H1 (cell line): ENCODE measurements around the gene ZBTB18. TPM values are rescaled to one million over a fixed set of nuclear protein-coding genes. Genes with fewer than 3 reads are reported as not detected.

ENCODE experiments used
- CTCF ChIA-PET: fragments of 300-600 bp; sonication (Branson Sonifier 250); formaldehyde crosslinking; loops from one replicate; lab custom pipeline; 2021; ENCODE audit not compliant: partially characterized antibody; lab: Charles Lee
- POLR2A ChIA-PET: fragments of 300-600 bp; sonication (Branson Sonifier 250); formaldehyde crosslinking; loops from one replicate; lab custom pipeline; 2021; ENCODE audit warnings: inconsistent platforms; ENCODE audit not compliant: partially characterized antibody; lab: Charles Lee
- DNase-seq, 2 experiments: peaks; one replicate each; pipeline versions ENCODE4 v3.0.0 to v3.0.0-alpha.2; 2010 to 2022; ENCODE audit warnings: low spot score in 2 of 2, low read depth in 1 of 2, mixed read lengths in 1 of 2
- FAIRE-seq: peaks from 2 replicates; lab custom pipeline; 2011; peaks lifted over from hg19 to GRCh38; lab: Jason Lieb, UNC
- H2AFZ ChIP-seq: 2 replicates; pipeline ENCODE4 v1.8.1; 2012; ENCODE audit warnings: low read length, inconsistent platforms
- H2AK5ac ChIP-seq: 2 replicates; pipeline ENCODE4 v1.6.1; 2013; ENCODE audit warnings: low read depth, low read length
- H2BK120ac ChIP-seq: replicated peaks from 2 replicates; pipeline ENCODE3; 2013; ENCODE audit warnings: low read depth, low read length, inconsistent platforms
- H2BK12ac ChIP-seq: 2 replicates; pipeline ENCODE4 v1.6.1; 2013; ENCODE audit warnings: low read depth, low read length
- H2BK15ac ChIP-seq: 2 replicates; pipeline ENCODE4 v1.6.1; 2013; ENCODE audit warnings: low read length
- H2BK20ac ChIP-seq: 2 replicates; pipeline ENCODE4 v1.6.1; 2013; ENCODE audit warnings: low read length
- H2BK5ac ChIP-seq: 2 replicates; pipeline ENCODE4 v1.6.1; 2013; ENCODE audit warnings: low read depth, low read length
- H3K14ac ChIP-seq: 2 replicates; pipeline ENCODE4 v1.6.1; 2013; ENCODE audit warnings: inconsistent platforms; ENCODE audit not compliant: insufficient read length
- H3K18ac ChIP-seq: 2 replicates; pipeline ENCODE4 v1.6.1; 2013; ENCODE audit warnings: low read length; ENCODE audit errors: extremely low read depth
- H3K23ac ChIP-seq: 2 replicates; pipeline ENCODE4 v1.6.1; 2013; ENCODE audit warnings: inconsistent platforms; ENCODE audit not compliant: insufficient read length
- H3K23me2 ChIP-seq: 2 replicates; pipeline ENCODE4 v1.6.1; 2013; ENCODE audit warnings: low read depth, low read length
- H3K27ac ChIP-seq: 2 replicates; pipeline ENCODE4 v1.6.1; 2011; ENCODE audit warnings: low read depth, low read length, inconsistent platforms
- H3K27me3 ChIP-seq, 4 experiments: replicated peaks in 1 of 4; 1 replicate in 1 of 4; 2 replicates in 3 of 4; pipeline versions ENCODE4 v1.6.1 to v1.8.1; 2011 to 2013; ENCODE audit warnings: low read length in 3 of 4, mild to moderate bottlenecking in 3 of 4, inconsistent platforms in 2 of 4, mixed read lengths in 2 of 4, moderate library complexity in 1 of 4; ENCODE audit not compliant: control insufficient read depth in 3 of 4, insufficient read depth in 3 of 4; ENCODE audit errors: extremely low read depth in 1 of 4
- H3K36me3 ChIP-seq, 4 experiments: 2 replicates each; pipeline versions ENCODE4 v1.6.1 to v1.8.1; 2011 to 2013; ENCODE audit warnings: mild to moderate bottlenecking in 4 of 4, low read length in 3 of 4, moderate library complexity in 2 of 4, control low read depth in 1 of 4, inconsistent platforms in 1 of 4; ENCODE audit not compliant: insufficient read depth in 4 of 4, control insufficient read depth in 2 of 4
- H3K4ac ChIP-seq: replicated peaks from 2 replicates; pipeline ENCODE3; 2013; ENCODE audit warnings: low read length, low read depth, mixed read lengths, inconsistent platforms; ENCODE audit not compliant: insufficient read length
- H3K4me1 ChIP-seq, 4 experiments: replicated peaks in 1 of 4; 1 replicate in 1 of 4; 2 replicates in 3 of 4; pipeline versions ENCODE4 v1.6.1 to v1.8.1; 2011 to 2013; ENCODE audit warnings: low read length in 3 of 4, inconsistent platforms in 2 of 4, mixed read lengths in 1 of 4; ENCODE audit not compliant: insufficient read depth in 4 of 4, control insufficient read depth in 3 of 4
- H3K4me2 ChIP-seq, 2 experiments: 2 replicates each; pipeline versions ENCODE4 v1.6.1 to v1.8.1; 2011 to 2013; ENCODE audit warnings: low read depth in 2 of 2, low read length in 2 of 2, control low read depth in 1 of 2, inconsistent platforms in 1 of 2, mild to moderate bottlenecking in 1 of 2; ENCODE audit not compliant: insufficient read depth in 1 of 2
- H3K4me3 ChIP-seq, 4 experiments: fragments of 200-600, 300-600 bp in 1 of 4; sonication (generic), shearing (Covaris generic), sonication (Bioruptor Twin) in 1 of 4; 2 replicates each; pipeline versions ENCODE4 v1.5.1 to v1.8.1; 2011 to 2016; ENCODE audit warnings: low read length in 4 of 4, low read depth in 3 of 4, control low read depth in 2 of 4, inconsistent platforms in 2 of 4, mild to moderate bottlenecking in 2 of 4, mixed read lengths in 1 of 4, moderate library complexity in 1 of 4; ENCODE audit not compliant: insufficient read depth in 2 of 4; ENCODE audit errors: extremely low read depth in 1 of 4
- H3K56ac ChIP-seq: replicated peaks from 2 replicates; pipeline ENCODE3; 2013; ENCODE audit warnings: low read depth, mild to moderate bottlenecking, mixed read lengths, low read length, inconsistent platforms; ENCODE audit not compliant: insufficient read length
- H3K79me1 ChIP-seq: 2 replicates; pipeline ENCODE4 v1.6.1; 2013; ENCODE audit warnings: low read depth, low read length, control low read depth
- H3K79me2 ChIP-seq, 2 experiments: 2 replicates each; pipeline versions ENCODE4 v1.6.1 to v1.8.1; 2012 to 2013; ENCODE audit warnings: low read length in 2 of 2, mild to moderate bottlenecking in 2 of 2, inconsistent platforms in 1 of 2; ENCODE audit not compliant: insufficient read depth in 2 of 2, control insufficient read depth in 1 of 2
- H3K9ac ChIP-seq, 4 experiments: replicated peaks in 1 of 4; 1 replicate in 1 of 4; 2 replicates in 3 of 4; pipeline versions ENCODE4 v1.6.1 to v1.8.1; 2011 to 2013; ENCODE audit warnings: low read depth in 3 of 4, low read length in 3 of 4, control low read depth in 2 of 4, mild to moderate bottlenecking in 2 of 4, moderate library complexity in 2 of 4, inconsistent platforms in 1 of 4; ENCODE audit errors: extremely low read depth in 1 of 4
- H3K9me3 ChIP-seq, 2 experiments: 2 replicates each; pipeline versions ENCODE4 v1.6.1 to v1.8.1; 2012 to 2013; ENCODE audit warnings: mild to moderate bottlenecking in 2 of 2, moderate library complexity in 2 of 2, control low read depth in 1 of 2, inconsistent platforms in 1 of 2, low read depth in 1 of 2, low read length in 1 of 2, mixed read lengths in 1 of 2; ENCODE audit not compliant: insufficient read depth in 2 of 2
- H4K20me1 ChIP-seq, 2 experiments: replicated peaks in 1 of 2; 2 replicates each; pipeline versions ENCODE3 to v1.8.1; 2011 to 2013; ENCODE audit warnings: inconsistent platforms in 2 of 2, low read length in 2 of 2, mild to moderate bottlenecking in 1 of 2; ENCODE audit not compliant: insufficient read depth in 2 of 2, control insufficient read depth in 1 of 2
- H4K5ac ChIP-seq: 2 replicates; pipeline ENCODE4 v1.6.1; 2013; ENCODE audit warnings: low read length, low read depth, mixed read lengths, inconsistent platforms; ENCODE audit not compliant: insufficient read length
- H4K8ac ChIP-seq: 2 replicates; pipeline ENCODE4 v1.8.0; 2013; ENCODE audit warnings: mild to moderate bottlenecking, moderate library complexity, low read length, inconsistent platforms; ENCODE audit not compliant: insufficient read depth; ENCODE audit errors: extremely low read depth
- H4K91ac ChIP-seq: replicated peaks from 2 replicates; pipeline ENCODE3; 2013; ENCODE audit warnings: low read length, mixed read lengths, inconsistent platforms; ENCODE audit not compliant: insufficient read length
- GABPA ChIP-seq: IDR thresholded peaks from 2 replicates; pipeline ENCODE4 v1.6.1; 2011; ENCODE audit warnings: mild to moderate bottlenecking, low read length, moderate library complexity, borderline replicate concordance; ENCODE audit not compliant: insufficient read depth
- WGBS, 2 experiments: shearing (Covaris generic) in 1 of 2; methylation state at CpG; one replicate each; pipeline versions ENCODE4 v1.1.6 to v1.1.7; 2013 to 2015; ENCODE audit warnings: low lambda C conversion rate in 2 of 2, mixed read lengths in 2 of 2, inconsistent platforms in 1 of 2, low coverage in 1 of 2, missing lambda C conversion rate in 1 of 2; ENCODE audit not compliant: insufficient replicate concordance in 2 of 2, insufficient coverage in 1 of 2, insufficient read length in 1 of 2; ENCODE audit errors: extremely low coverage in 1 of 2, missing lambda C conversion rate in 1 of 2; 5-methylcytosine and 5-hydroxymethylcytosine counted together
- polyA plus RNA-seq, 7 experiments: library from polyadenylated mRNA; depleted of rRNA in 3 of 7; stranded (reverse) in 5 of 7; unstranded in 2 of 7; fragments of >200 nt in 5 of 7; fragments of 200-250 nt in 2 of 7; gene quantifications; 1 replicate in 5 of 7; 2 replicates in 1 of 7; 4 replicates in 1 of 7; pipeline versions ENCODE4 v1.2.1 to v1.2.3, GENCODE V29; 2011 to 2013; ENCODE audit warnings: missing spikeins in 2 of 7, mixed read lengths in 2 of 7
- total RNA-seq: library from RNA; stranded (reverse); fragmentation: NEBNext Ultra II Directional; extraction: Animal tissue kit (Norgen Biotek cat#: 25700); gene quantifications from 2 replicates; pipeline ENCODE4 v1.2.1, GENCODE V29; 2021

Gene ZBTB18
- total and polyA plus RNA-seq, 2 of the 8 experiments (the other 6 are each of a cell fraction or from before 2014, with no cell fraction given) = 8.5 to 14.4 TPM

GRCh38 chr1:244028701-244029100 lies 22.4 kb upstream of the ZBTB18 start:
- no peaks in the 10 kb centered on the region for H3K23me2 ChIP-seq
- H3K14ac ChIP-seq = no peak overlapping the region
- CTCF ChIA-PET = no interaction called here
- H3K4ac ChIP-seq = no peak overlapping the region
- H2AFZ ChIP-seq = no peak overlapping the region
- H3K4me3 ChIP-seq = no peak overlapping the region
- no peak overlapping the region for H2BK5ac ChIP-seq
- no peak overlapping the region for H3K23ac ChIP-seq
- no peaks in the 10 kb centered on the region for H4K20me1 ChIP-seq
- no peaks in the 10 kb centered on the region for H3K9me3 ChIP-seq
- H4K91ac ChIP-seq = no peak overlapping the region
- no peaks in the 10 kb centered on the region for H3K79me2 ChIP-seq
- no peak overlapping the region for H2AK5ac ChIP-seq
- H3K18ac ChIP-seq = no peak overlapping the region
- H2BK120ac ChIP-seq = no peak overlapping the region
- H3K4me2 ChIP-seq = no peak overlapping the region
- no peak overlapping the region for H3K56ac ChIP-seq
- no peak overlapping the region for H4K8ac ChIP-seq
- FAIRE-seq = no peak
- no peak overlapping the region for H3K27ac ChIP-seq
- WGBS, 2 experiments = 91% methylated on average over 3 of the region's 3 CpGs; no CpG with 5 or more reads in 1 of the 2 experiments
- H2BK12ac ChIP-seq = no peak overlapping the region
- no peak for TF ChIP-seq GABPA
- no peaks in the 10 kb centered on the region for H3K79me1 ChIP-seq
- H3K36me3 ChIP-seq = no peaks in the 10 kb centered on the region
- no peaks in the 10 kb centered on the region for H3K4me1 ChIP-seq
- H2BK15ac ChIP-seq = no peak overlapping the region
- POLR2A ChIA-PET = no interaction called here
- H3K27me3 ChIP-seq = no peaks in the 10 kb centered on the region
- DNase-seq = no peak
- H2BK20ac ChIP-seq = no peak overlapping the region
- H3K9ac ChIP-seq = no peak overlapping the region
- H4K5ac ChIP-seq = no peak overlapping the region
